ENCODE results near the gene TFF1.
A peak's percentile ranks its signal among the peaks of the same experiment; 100 is the strongest.
"Not testable (repeated sequence)": the region's sequence is repeated elsewhere in the genome, so short reads cannot be mapped to it uniquely, and the experiment has no call there.

The TFF1 gene

GRCh38 chr21:42366292-42367010, at the start of gene TFF1:
TFF1 (minus strand) TSS chr21:42366535; CDS start chr21:42366495, 40 bp downstream.
- DNase-seq = no peak

- DNase-seq = no peak
Measured at GRCh38 chr21:42414928-42415769, 48.8 kb upstream of the TFF1 start.

- DNase-seq = no peak
Measured at GRCh38 chr21:42414553-42414927, 48.2 kb upstream of the TFF1 start.

- DNase-seq = no peak
Measured at GRCh38 chr21:42414066-42414465, 47.7 kb upstream of the TFF1 start.

- no peak for DNase-seq
Measured at GRCh38 chr21:42413500-42413899, 47.2 kb upstream of the TFF1 start.

- DNase-seq = no peak
Measured at GRCh38 chr21:42413093-42413492, 46.8 kb upstream of the TFF1 start.

- no peak for DNase-seq
Measured at GRCh38 chr21:42412636-42412933, 46.2 kb upstream of the TFF1 start.

GRCh38 chr21:42411891-42412635, 45.7 kb upstream of the TFF1 start:
- no peak for DNase-seq

- peak in 1 of 2 experiments; percentile 29 for DNase-seq
Measured at GRCh38 chr21:42411197-42411869, 45.0 kb upstream of the TFF1 start.

- DNase-seq = no peak
Measured at GRCh38 chr21:42409366-42409765, 43.0 kb upstream of the TFF1 start.

GRCh38 chr21:42408718-42409117, 42.4 kb upstream of the TFF1 start:
- not testable (repeated sequence) for DNase-seq

GRCh38 chr21:42407476-42407875, 41.1 kb upstream of the TFF1 start:
- DNase-seq = no peak

GRCh38 chr21:42406866-42407265, 40.5 kb upstream of the TFF1 start:
- no peak for DNase-seq

GRCh38 chr21:42406201-42406621, 39.9 kb upstream of the TFF1 start:
- no peak for DNase-seq

- no peak for DNase-seq
Measured at GRCh38 chr21:42405064-42406013, 39.0 kb upstream of the TFF1 start.

GRCh38 chr21:42404539-42404938, 38.2 kb upstream of the TFF1 start:
- DNase-seq = no peak

- no peak for DNase-seq
Measured at GRCh38 chr21:42403611-42404231, 37.4 kb upstream of the TFF1 start, which contains the start of gene UBASH3A. UBASH3A (plus strand) TSS chr21:42403902; CDS start chr21:42403946, 44 bp downstream.

- DNase-seq = no peak
Measured at GRCh38 chr21:42401820-42402251, 35.5 kb upstream of the TFF1 start.

- no peak for DNase-seq
Measured at GRCh38 chr21:42401154-42401553, 34.8 kb upstream of the TFF1 start.

GRCh38 chr21:42400525-42400924, 34.2 kb upstream of the TFF1 start:
- DNase-seq = no peak

- peak in 1 of 2 experiments; percentile 50 for DNase-seq
Measured at GRCh38 chr21:42398436-42399028, 32.2 kb upstream of the TFF1 start.

All from NCI-H524 (cell line).